IMR-90 (cell line): ENCODE data around the gene DPYD. TPM values are rescaled to one million over a fixed set of nuclear protein-coding genes. Genes with fewer than 3 reads are reported as not detected.

Experiments used
- ATAC-seq: fragments of 200-7000 bp; cut with Tn5 transposase; 2 replicates; pipeline ENCODE4 v1.9.1; 2020; ENCODE audit warnings: low read depth, mild to moderate bottlenecking, moderate library complexity
- BruUV-seq: library from RNA; stranded (reverse); fragments of 400-500 nt; replicated peaks from 2 replicates; lab custom pipeline; 2021; lab: Mats Ljungman, UMichigan
- CTCF ChIA-PET: fragments of 300-600 bp; formaldehyde crosslinking; extraction: SDS; loops from one replicate; lab custom pipeline; 2021; ENCODE audit warnings: antibody characterized with exemption; lab: Yijun Ruan, JAX
- POLR2A ChIA-PET: fragments of 300-600 bp; sonication (Branson Sonifier 250); formaldehyde crosslinking; loops from one replicate; lab custom pipeline; 2022; ENCODE audit warnings: antibody characterized with exemption; ENCODE audit not compliant: unreplicated experiment; lab: Charles Lee
- DNase-seq: peaks from one replicate; pipeline ENCODE4 v3.0.0; 2013
- H2AFZ ChIP-seq: replicated peaks from 2 replicates; pipeline ENCODE3; 2013; ENCODE audit warnings: low read length, mild to moderate bottlenecking; ENCODE audit not compliant: poor library complexity
- H2AK5ac ChIP-seq: 2 replicates; pipeline ENCODE4 v1.6.1; 2013; ENCODE audit warnings: low read depth, low read length, inconsistent platforms
- H2AK9ac ChIP-seq: replicated peaks from 2 replicates; pipeline ENCODE3; 2013; ENCODE audit warnings: mild to moderate bottlenecking, low read depth, low read length, moderate library complexity; ENCODE audit not compliant: poor library complexity
- H2BK120ac ChIP-seq: 2 replicates; pipeline ENCODE4 v1.6.1; 2013; ENCODE audit warnings: low read depth, low read length, inconsistent platforms
- H2BK15ac ChIP-seq: 3 replicates; pipeline ENCODE4 v1.6.1; 2013; ENCODE audit warnings: low read depth, low read length, inconsistent platforms
- H2BK20ac ChIP-seq: 2 replicates; pipeline ENCODE4 v1.6.1; 2013; ENCODE audit warnings: low read depth, mild to moderate bottlenecking, inconsistent platforms, low read length, moderate library complexity
- H2BK5ac ChIP-seq: 2 replicates; pipeline ENCODE4 v1.6.1; 2013; ENCODE audit warnings: mild to moderate bottlenecking, low read depth, low read length, inconsistent platforms; ENCODE audit not compliant: poor library complexity, severe bottlenecking
- H3K14ac ChIP-seq: replicated peaks from 2 replicates; pipeline ENCODE4 v1.6.1; 2013; ENCODE audit warnings: low read depth, low read length, inconsistent platforms
- H3K18ac ChIP-seq: 2 replicates; pipeline ENCODE4 v1.6.1; 2013; ENCODE audit warnings: low read depth, low read length, control low read depth
- H3K23ac ChIP-seq: 2 replicates; pipeline ENCODE4 v1.6.1; 2013; ENCODE audit warnings: low read depth, low read length, inconsistent platforms
- H3K27ac ChIP-seq: 2 replicates; pipeline ENCODE4 v1.5.1; 2013; ENCODE audit warnings: mild to moderate bottlenecking, control low read depth, low read length; ENCODE audit not compliant: insufficient read depth
- H3K27me3 ChIP-seq: 2 replicates; pipeline ENCODE4 v1.6.1; 2013; ENCODE audit warnings: low read length; ENCODE audit not compliant: control insufficient read depth, insufficient read depth
- H3K36me3 ChIP-seq: 2 replicates; pipeline ENCODE4 v1.6.1; 2013; ENCODE audit warnings: low read length, mixed read lengths; ENCODE audit not compliant: control insufficient read depth, insufficient read depth
- H3K4ac ChIP-seq: 2 replicates; pipeline ENCODE4 v1.6.1; 2013; ENCODE audit warnings: low read depth, low read length, inconsistent platforms
- H3K4me1 ChIP-seq: 2 replicates; pipeline ENCODE4 v1.6.1; 2013; ENCODE audit warnings: low read length, mixed read lengths; ENCODE audit not compliant: control insufficient read depth, insufficient read depth
- H3K4me2 ChIP-seq: 2 replicates; pipeline ENCODE4 v1.6.1; 2013; ENCODE audit warnings: low read depth, mild to moderate bottlenecking, control low read depth, low read length, moderate library complexity
- H3K4me3 ChIP-seq: 2 replicates; pipeline ENCODE4 v1.5.1; 2013; ENCODE audit warnings: low read depth, mild to moderate bottlenecking, control low read depth, low read length, moderate library complexity; ENCODE audit not compliant: insufficient read depth
- H3K56ac ChIP-seq: 2 replicates; pipeline ENCODE4 v1.6.1; 2013; ENCODE audit warnings: low read length, inconsistent platforms; ENCODE audit not compliant: insufficient read depth; ENCODE audit errors: extremely low read depth
- H3K79me1 ChIP-seq, 2 experiments: 2 replicates each; pipeline ENCODE4 v1.6.1; 2013; ENCODE audit warnings: low read length in 2 of 2, inconsistent platforms in 1 of 2, low read depth in 1 of 2
- H3K9ac ChIP-seq: 2 replicates; pipeline ENCODE4 v1.6.1; 2013; ENCODE audit warnings: low read depth, low read length, control low read depth
- H3K9me1 ChIP-seq: 2 replicates; pipeline ENCODE4 v1.6.1; 2013; ENCODE audit warnings: low read length, inconsistent platforms; ENCODE audit not compliant: insufficient read depth
- H3K9me3 ChIP-seq: 2 replicates; pipeline ENCODE4 v1.6.1; 2013; ENCODE audit warnings: low read length; ENCODE audit not compliant: control insufficient read depth, insufficient read depth
- H4K20me1 ChIP-seq: 2 replicates; pipeline ENCODE4 v1.6.1; 2013; ENCODE audit warnings: low read length, inconsistent platforms; ENCODE audit not compliant: insufficient read depth
- H4K5ac ChIP-seq: 2 replicates; pipeline ENCODE4 v1.6.1; 2013; ENCODE audit warnings: mild to moderate bottlenecking, low read depth, low read length, control low read depth
- H4K8ac ChIP-seq, 2 experiments: 2 replicates each; pipeline ENCODE4 v1.6.1; 2013; ENCODE audit warnings: low read depth in 2 of 2, low read length in 2 of 2, control low read depth in 1 of 2, inconsistent platforms in 1 of 2
- H4K91ac ChIP-seq: 2 replicates; pipeline ENCODE4 v1.6.1; 2013; ENCODE audit warnings: low read depth, low read length, inconsistent platforms; ENCODE audit not compliant: insufficient read depth
- CEBPB ChIP-seq: IDR thresholded peaks from 2 replicates; pipeline ENCODE4 v1.6.1; 2012; ENCODE audit warnings: low read depth, low read length, improper control_type of control experiment
- CHD1 ChIP-seq: IDR thresholded peaks from 2 replicates; pipeline ENCODE4 v1.6.1; 2012; ENCODE audit warnings: low read depth, low read length, improper control_type of control experiment
- POLR2A ChIP-seq: IDR thresholded peaks from 2 replicates; pipeline ENCODE4 v1.6.1; 2012; ENCODE audit warnings: mild to moderate bottlenecking, low read depth, low read length
- RAD21 ChIP-seq: IDR thresholded peaks from 2 replicates; pipeline ENCODE4 v1.6.1; 2012; ENCODE audit warnings: low read length, improper control_type of control experiment
- RCOR1 ChIP-seq: IDR thresholded peaks from 2 replicates; pipeline ENCODE4 v1.6.1; 2012; ENCODE audit warnings: mild to moderate bottlenecking, low read length, improper control_type of control experiment; ENCODE audit not compliant: insufficient replicate concordance
- WGBS, 2 experiments: methylation state at CpG; one replicate each; pipeline versions ENCODE4 v1.1.5 to v1.1.7; 2013; ENCODE audit warnings: missing lambda C conversion rate in 2 of 2; ENCODE audit not compliant: insufficient read length in 1 of 2; ENCODE audit errors: extremely low coverage in 2 of 2; 5-methylcytosine and 5-hydroxymethylcytosine counted together
- dilution Hi-C: fragments of 300-500 bp; cut with HindIII; formaldehyde crosslinking; loops from one replicate; pipeline ENCODE4 v1.14.3; 2018; ENCODE audit warnings: low sequenced_read_pairs; ENCODE audit not compliant: unreplicated experiment
- in situ Hi-C: fragments of 300-500 bp; cut with MboI; formaldehyde crosslinking; loops from 3 replicates; pipeline ENCODE4 v1.14.3; 2019; ENCODE audit warnings: low sequenced_read_pairs, inconsistent platforms, mixed read lengths
- intact Hi-C: fragments of 100-400 bp; cut with micrococcal nuclease; formaldehyde crosslinking; loops from 2 replicates; pipeline ENCODE4 v1.10.0; 2022
- polyA plus RNA-seq, 3 experiments: library from polyadenylated mRNA; depleted of rRNA; stranded (reverse); fragments of >200 nt; gene quantifications; 2 replicates each; pipeline ENCODE4 v1.2.3, GENCODE V29; 2012; ENCODE audit warnings: low replicate concordance in 1 of 3
- total RNA-seq: library from RNA; depleted of rRNA; stranded (reverse); fragments of >200 nt; gene quantifications from 2 replicates; pipeline ENCODE4 v1.2.3, GENCODE V29; 2012
- TF ChIP-seq, protein P1 (sequence below): conservative IDR thresholded peaks from 2 replicates; pipeline ENCODE4 v1.5.1; 2012; ENCODE audit warnings: mild to moderate bottlenecking, low read depth, low read length, improper control_type of control experiment
- TF ChIP-seq, protein P2 (sequence below): fragments of 150-350 bp; IDR thresholded peaks from 2 replicates; pipeline ENCODE4 v1.6.1; 2017; ENCODE audit warnings: mild to moderate bottlenecking, antibody characterized with exemption, low read length, low read depth

DPYD gene
- total and polyA plus RNA-seq, 2 of the 4 experiments (the other 2 are of a cell fraction): 9.3 to 47.3 TPM

DNA sequence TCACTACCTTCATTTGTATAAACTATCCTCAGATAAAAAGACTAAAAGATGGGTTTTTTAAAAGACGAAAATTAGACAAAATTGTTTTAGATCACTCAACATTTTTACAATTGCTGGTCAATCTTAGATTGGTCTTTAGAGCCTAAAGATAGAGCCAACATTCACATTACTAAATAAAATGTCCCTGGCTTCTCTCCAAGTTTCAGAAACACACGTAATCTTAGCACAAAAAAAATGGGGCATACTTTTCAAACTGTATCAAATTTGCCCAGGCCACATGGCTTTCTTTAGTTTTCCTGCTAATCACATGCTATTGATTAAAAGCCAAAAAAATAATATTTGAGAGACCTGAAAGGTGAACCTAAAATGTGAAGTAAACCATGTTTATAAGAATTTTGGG lies 288.1 kb downstream of the DPYD start:
- ChIA-PET CTCF (no interaction called here), POLR2A (no interaction called here)
- Histone ChIP-seq H4K5ac (no peak overlapping the region), H3K14ac (no peak overlapping the region), H3K36me3 (no peaks in the 10 kb centered on the region), H4K20me1 (no peaks in the 10 kb centered on the region), H3K4me2 (no peak overlapping the region), H2AK5ac (no peak overlapping the region), H3K56ac (no peak overlapping the region), H3K4me1 (peaks cover 3% of the 10 kb centered on the region; the same call in 1 of the 2 replicates), H2BK20ac (no peak overlapping the region), H3K4ac (no peak overlapping the region), H3K27ac (no peak overlapping the region), H3K9me3 (no peaks in the 10 kb centered on the region), H3K79me1 (no peaks in the 10 kb centered on the region), H3K18ac (no peak overlapping the region), H2BK120ac (no peak overlapping the region), H2BK15ac (no peak overlapping the region), H2BK5ac (no peak overlapping the region), H2AFZ (no peak overlapping the region), H3K9ac (no peak overlapping the region), H3K23ac (no peak overlapping the region), H2AK9ac (no peak overlapping the region), H3K9me1 (peaks cover 3% of the 10 kb centered on the region; the same call in 1 of the 2 replicates), H4K91ac (no peak overlapping the region), H4K8ac (no peak overlapping the region), H3K4me3 (no peak overlapping the region), H3K27me3 (no peaks in the 10 kb centered on the region)
- DNase-seq (no peak), ATAC-seq (no peak)
- dilution Hi-C loops (no loop called here), intact Hi-C loops (no loop called here), in situ Hi-C loops (no loop called here)
- no peak for TF ChIP-seq CHD1
- TF ChIP-seq RAD21: no peak
- TF ChIP-seq, protein P1, sequence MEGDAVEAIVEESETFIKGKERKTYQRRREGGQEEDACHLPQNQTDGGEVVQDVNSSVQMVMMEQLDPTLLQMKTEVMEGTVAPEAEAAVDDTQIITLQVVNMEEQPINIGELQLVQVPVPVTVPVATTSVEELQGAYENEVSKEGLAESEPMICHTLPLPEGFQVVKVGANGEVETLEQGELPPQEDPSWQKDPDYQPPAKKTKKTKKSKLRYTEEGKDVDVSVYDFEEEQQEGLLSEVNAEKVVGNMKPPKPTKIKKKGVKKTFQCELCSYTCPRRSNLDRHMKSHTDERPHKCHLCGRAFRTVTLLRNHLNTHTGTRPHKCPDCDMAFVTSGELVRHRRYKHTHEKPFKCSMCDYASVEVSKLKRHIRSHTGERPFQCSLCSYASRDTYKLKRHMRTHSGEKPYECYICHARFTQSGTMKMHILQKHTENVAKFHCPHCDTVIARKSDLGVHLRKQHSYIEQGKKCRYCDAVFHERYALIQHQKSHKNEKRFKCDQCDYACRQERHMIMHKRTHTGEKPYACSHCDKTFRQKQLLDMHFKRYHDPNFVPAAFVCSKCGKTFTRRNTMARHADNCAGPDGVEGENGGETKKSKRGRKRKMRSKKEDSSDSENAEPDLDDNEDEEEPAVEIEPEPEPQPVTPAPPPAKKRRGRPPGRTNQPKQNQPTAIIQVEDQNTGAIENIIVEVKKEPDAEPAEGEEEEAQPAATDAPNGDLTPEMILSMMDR: no peak
- TF ChIP-seq, protein P2, sequence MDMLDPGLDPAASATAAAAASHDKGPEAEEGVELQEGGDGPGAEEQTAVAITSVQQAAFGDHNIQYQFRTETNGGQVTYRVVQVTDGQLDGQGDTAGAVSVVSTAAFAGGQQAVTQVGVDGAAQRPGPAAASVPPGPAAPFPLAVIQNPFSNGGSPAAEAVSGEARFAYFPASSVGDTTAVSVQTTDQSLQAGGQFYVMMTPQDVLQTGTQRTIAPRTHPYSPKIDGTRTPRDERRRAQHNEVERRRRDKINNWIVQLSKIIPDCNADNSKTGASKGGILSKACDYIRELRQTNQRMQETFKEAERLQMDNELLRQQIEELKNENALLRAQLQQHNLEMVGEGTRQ: no peak
- TF ChIP-seq POLR2A: no peak
- no peak for TF ChIP-seq CEBPB
- TF ChIP-seq RCOR1: no peak
- BruUV-seq: no TSS peak
- no CpG with 5 or more reads among the region's 2 CpGs for WGBS, 2 experiments
